ENCODE data around the gene SLC6A4.

DNA sequence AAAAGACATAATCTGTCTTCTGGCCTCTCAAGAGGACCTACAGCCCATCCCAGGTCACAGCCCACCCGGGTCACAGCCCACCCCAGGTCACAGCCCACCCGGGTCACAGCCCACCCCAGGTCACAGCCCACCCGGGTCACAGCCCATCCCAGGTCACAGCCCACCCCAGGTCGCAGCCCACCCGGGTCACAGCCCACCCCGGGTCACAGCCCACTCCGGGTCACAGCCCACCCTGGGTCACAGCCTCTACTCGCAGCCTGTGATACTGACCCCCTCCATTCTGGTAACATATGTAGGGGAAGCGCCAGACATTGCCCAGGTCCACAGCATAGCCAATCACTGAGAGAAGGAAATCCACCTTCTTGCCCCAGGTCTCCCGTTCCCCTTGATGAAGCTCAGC is 14.2 kb downstream of the SLC6A4 start:
- TF ChIP-seq, protein P1, sequence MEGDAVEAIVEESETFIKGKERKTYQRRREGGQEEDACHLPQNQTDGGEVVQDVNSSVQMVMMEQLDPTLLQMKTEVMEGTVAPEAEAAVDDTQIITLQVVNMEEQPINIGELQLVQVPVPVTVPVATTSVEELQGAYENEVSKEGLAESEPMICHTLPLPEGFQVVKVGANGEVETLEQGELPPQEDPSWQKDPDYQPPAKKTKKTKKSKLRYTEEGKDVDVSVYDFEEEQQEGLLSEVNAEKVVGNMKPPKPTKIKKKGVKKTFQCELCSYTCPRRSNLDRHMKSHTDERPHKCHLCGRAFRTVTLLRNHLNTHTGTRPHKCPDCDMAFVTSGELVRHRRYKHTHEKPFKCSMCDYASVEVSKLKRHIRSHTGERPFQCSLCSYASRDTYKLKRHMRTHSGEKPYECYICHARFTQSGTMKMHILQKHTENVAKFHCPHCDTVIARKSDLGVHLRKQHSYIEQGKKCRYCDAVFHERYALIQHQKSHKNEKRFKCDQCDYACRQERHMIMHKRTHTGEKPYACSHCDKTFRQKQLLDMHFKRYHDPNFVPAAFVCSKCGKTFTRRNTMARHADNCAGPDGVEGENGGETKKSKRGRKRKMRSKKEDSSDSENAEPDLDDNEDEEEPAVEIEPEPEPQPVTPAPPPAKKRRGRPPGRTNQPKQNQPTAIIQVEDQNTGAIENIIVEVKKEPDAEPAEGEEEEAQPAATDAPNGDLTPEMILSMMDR (IDR thresholded peaks at IDR 0.05; ENCODE audit: low read depth, low read length), result no peak
- no peak for TF ChIP-seq POLR2A (IDR thresholded peaks at IDR 0.05; ENCODE audit: extremely low read depth, insufficient read length)
- TF ChIP-seq, protein P2, sequence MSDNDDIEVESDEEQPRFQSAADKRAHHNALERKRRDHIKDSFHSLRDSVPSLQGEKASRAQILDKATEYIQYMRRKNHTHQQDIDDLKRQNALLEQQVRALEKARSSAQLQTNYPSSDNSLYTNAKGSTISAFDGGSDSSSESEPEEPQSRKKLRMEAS (IDR thresholded peaks at IDR 0.05; ENCODE audit: low read depth, low read length), result no peak
